Choroid plexus epithelial cell (primary cell): Measurements from ENCODE around the gene FXR1.
"Not testable (repeated sequence)": the region's sequence is repeated elsewhere in the genome, so short reads cannot be mapped to it uniquely, and the experiment has no call there.

ENCODE experiments used
- DNase-seq: peaks from one replicate; pipeline ENCODE4 v3.0.0-alpha.2; 2010; ENCODE audit warnings: low read depth
- H3K4me3 ChIP-seq: 2 replicates; pipeline ENCODE4 v1.5.1; 2011; ENCODE audit warnings: low read depth, mild to moderate bottlenecking, control low read depth, low read length, moderate library complexity
- CTCF ChIP-seq: conservative IDR thresholded peaks from 2 replicates; pipeline ENCODE4 v1.5.1; 2011; ENCODE audit warnings: low read depth, mild to moderate bottlenecking, control low read depth, inconsistent platforms, low read length, moderate library complexity

Gene FXR1

GRCh38 chr3:180981912-180982311 lies 69.4 kb downstream of the FXR1 start:
- H3K4me3 ChIP-seq, result no peak overlapping the region
- DNase-seq, result no peak
- TF ChIP-seq CTCF, result no peak

- TF ChIP-seq CTCF, result no peak
- no peak for DNase-seq
- no peak overlapping the region for H3K4me3 ChIP-seq
These were observed 70.7 kb downstream of the FXR1 start for GRCh38 chr3:180983136-180983535.

GRCh38 chr3:180986366-180986765 lies 73.9 kb downstream of the FXR1 start:
- not testable (repeated sequence) for DNase-seq, H3K4me3 ChIP-seq

- H3K4me3 ChIP-seq, result no peak overlapping the region
- no peak for DNase-seq
- no peak for TF ChIP-seq CTCF
These were observed 74.9 kb downstream of the FXR1 start for GRCh38 chr3:180987344-180987743.

GRCh38 chr3:180989291-180990163 lies 77.1 kb downstream of the FXR1 start, which contains the start of gene DNAJC19:
Gene DNAJC19, minus strand, starts transcription at chr3:180989736. Its CDS starts 134 bp downstream, at chr3:180989602.
- TF ChIP-seq CTCF, result no peak
- peak; percentile 98 for DNase-seq
- H3K4me3 ChIP-seq, result peak within 1 kb of the TSS; percentile 87

- no peak for DNase-seq
- no peak for TF ChIP-seq CTCF
- peak overlapping the region; percentile 87 for H3K4me3 ChIP-seq
These were observed 78.0 kb downstream of the FXR1 start for GRCh38 chr3:180990505-180990904.

GRCh38 chr3:180996415-180996932 lies 84.0 kb downstream of the FXR1 start:
- no peak for DNase-seq
- no peak for TF ChIP-seq CTCF
- H3K4me3 ChIP-seq, result no peak overlapping the region

- H3K4me3 ChIP-seq, DNase-seq: not testable (repeated sequence)
These were observed 89.9 kb downstream of the FXR1 start for GRCh38 chr3:181002331-181002730.

GRCh38 chr3:181003469-181003868 lies 91.0 kb downstream of the FXR1 start:
- not testable (repeated sequence) for H3K4me3 ChIP-seq, DNase-seq
